Suprapubic skin (tissue), 4 donors: ENCODE measurements around the gene LCAT.

Experiments used
- POLR2A ChIP-seq, 2 donors: fragments of 450-650 bp; IDR thresholded peaks; one replicate each; pipeline ENCODE4 v1.6.1; 2017; ENCODE audit warnings: antibody characterized with exemption in 2 of 2, mild to moderate bottlenecking in 2 of 2, moderate library complexity in 2 of 2
- POLR2AphosphoS5 ChIP-seq, 3 donors: sonication (generic); formaldehyde crosslinking; IDR thresholded peaks; one replicate each; pipeline ENCODE4 v1.6.1; 2017; ENCODE audit warnings: antibody characterized with exemption in 3 of 3
- TF ChIP-seq, protein P1 (sequence below), 2 donors: fragments of 200-600 bp in 1 of 2; fragments of 450-650 bp in 1 of 2; sonication (generic) in 1 of 2; IDR thresholded peaks; one replicate each; pipeline ENCODE4 v1.5.1; 2016 to 2019; ENCODE audit warnings: antibody characterized with exemption in 2 of 2, mild to moderate bottlenecking in 1 of 2, moderate library complexity in 1 of 2

DNA sequence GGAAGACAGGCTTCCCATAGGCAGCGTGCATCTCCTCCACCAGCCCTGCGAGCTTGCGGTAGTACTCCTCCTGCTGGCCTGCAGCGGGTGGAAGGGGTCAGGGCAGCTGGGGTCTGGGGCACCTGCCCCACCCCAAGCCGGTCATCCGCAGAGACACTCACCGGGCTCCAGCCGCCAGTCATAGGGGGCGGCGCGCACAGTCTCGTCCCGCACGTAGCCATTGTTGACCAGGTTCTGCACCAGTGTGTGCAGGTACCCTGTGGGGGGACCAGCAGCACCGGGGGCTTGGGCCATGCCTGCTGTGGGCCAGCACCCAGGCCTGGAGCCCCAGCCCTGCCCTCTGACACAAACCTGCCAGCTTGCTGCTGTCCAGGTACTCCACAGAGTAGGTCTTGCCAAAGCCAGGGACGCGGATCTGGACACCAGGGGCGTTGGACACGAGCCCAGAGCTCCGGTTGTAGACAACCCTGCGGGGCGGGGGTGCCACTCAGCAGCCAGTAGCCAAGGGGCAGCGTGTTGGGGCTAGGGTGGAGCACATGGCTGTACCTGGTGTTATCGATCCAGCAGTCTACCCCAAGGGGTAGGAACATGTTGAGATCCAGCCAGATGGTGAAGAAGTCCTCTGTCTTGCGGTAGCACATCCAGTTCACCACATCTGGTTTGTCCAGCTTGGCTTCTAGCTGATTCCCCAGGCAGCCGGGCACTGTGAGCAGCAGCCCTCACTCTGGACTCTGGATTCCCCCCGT lies 1.2 kb downstream of the LCAT start:
- TF ChIP-seq POLR2A (IDR thresholded peaks at IDR 0.05): no peak
- TF ChIP-seq, protein P1, sequence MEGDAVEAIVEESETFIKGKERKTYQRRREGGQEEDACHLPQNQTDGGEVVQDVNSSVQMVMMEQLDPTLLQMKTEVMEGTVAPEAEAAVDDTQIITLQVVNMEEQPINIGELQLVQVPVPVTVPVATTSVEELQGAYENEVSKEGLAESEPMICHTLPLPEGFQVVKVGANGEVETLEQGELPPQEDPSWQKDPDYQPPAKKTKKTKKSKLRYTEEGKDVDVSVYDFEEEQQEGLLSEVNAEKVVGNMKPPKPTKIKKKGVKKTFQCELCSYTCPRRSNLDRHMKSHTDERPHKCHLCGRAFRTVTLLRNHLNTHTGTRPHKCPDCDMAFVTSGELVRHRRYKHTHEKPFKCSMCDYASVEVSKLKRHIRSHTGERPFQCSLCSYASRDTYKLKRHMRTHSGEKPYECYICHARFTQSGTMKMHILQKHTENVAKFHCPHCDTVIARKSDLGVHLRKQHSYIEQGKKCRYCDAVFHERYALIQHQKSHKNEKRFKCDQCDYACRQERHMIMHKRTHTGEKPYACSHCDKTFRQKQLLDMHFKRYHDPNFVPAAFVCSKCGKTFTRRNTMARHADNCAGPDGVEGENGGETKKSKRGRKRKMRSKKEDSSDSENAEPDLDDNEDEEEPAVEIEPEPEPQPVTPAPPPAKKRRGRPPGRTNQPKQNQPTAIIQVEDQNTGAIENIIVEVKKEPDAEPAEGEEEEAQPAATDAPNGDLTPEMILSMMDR (IDR thresholded peaks at IDR 0.05): no peak
- no peak for TF ChIP-seq POLR2AphosphoS5 (IDR thresholded peaks at IDR 0.05)
